Parathyroid adenoma (tissue), 2 donors: ENCODE data around the gene DHX32.

Experiments
- H2AFZ ChIP-seq: fragments of 300-600 bp; sonication (generic); one replicate; pipeline ENCODE4 v1.7.0; 2017; ENCODE audit warnings: antibody characterized with exemption, mild to moderate bottlenecking
- H3K27ac ChIP-seq: fragments of 300-600 bp; sonication (generic); one replicate; pipeline ENCODE4 v1.7.0; 2017
- H3K27me3 ChIP-seq: fragments of 300-600 bp; sonication (generic); one replicate; pipeline ENCODE4 v1.7.0; 2017; ENCODE audit warnings: low read length; ENCODE audit not compliant: control insufficient read depth, insufficient read depth
- H3K36me3 ChIP-seq: fragments of 300-600 bp; sonication (generic); one replicate; pipeline ENCODE4 v1.7.0; 2017; ENCODE audit warnings: low read length; ENCODE audit not compliant: control insufficient read depth, insufficient read depth
- H3K4me1 ChIP-seq: fragments of 300-600 bp; sonication (generic); one replicate; pipeline ENCODE4 v1.7.0; 2017; ENCODE audit warnings: control low read depth
- H3K4me2 ChIP-seq: fragments of 300-600 bp; sonication (generic); one replicate; pipeline ENCODE4 v1.7.0; 2017; ENCODE audit warnings: low read length
- H3K4me3 ChIP-seq: fragments of 300-600 bp; sonication (generic); one replicate; pipeline ENCODE4 v1.7.0; 2017; ENCODE audit warnings: low read depth, low read length
- H3K79me2 ChIP-seq: fragments of 300-600 bp; sonication (generic); one replicate; pipeline ENCODE4 v1.7.0; 2017; ENCODE audit warnings: control low read depth
- H3K9ac ChIP-seq: fragments of 300-600 bp; sonication (generic); one replicate; pipeline ENCODE4 v1.7.0; 2017; ENCODE audit warnings: mild to moderate bottlenecking
- H3K9me3 ChIP-seq: fragments of 300-600 bp; sonication (generic); one replicate; pipeline ENCODE4 v1.7.0; 2017; ENCODE audit warnings: low read length; ENCODE audit not compliant: control insufficient read depth
- CTCF ChIP-seq: fragments of 300-600 bp; sonication (generic); IDR thresholded peaks from one replicate; pipeline ENCODE4 v1.7.0; 2017; ENCODE audit warnings: antibody characterized with exemption, mild to moderate bottlenecking
- donor health status: primary hyperparathyroidism.

DHX32 gene

GRCh38 chr10:125815764-125816163 lies 65.3 kb downstream of the DHX32 start:
- Histone ChIP-seq H3K4me1 (no peaks in the 10 kb centered on the region), H3K4me2 (no peak overlapping the region), H2AFZ (no peak overlapping the region), H3K79me2 (peaks cover 4% of the 10 kb centered on the region), H3K9ac (no peak overlapping the region), H3K27ac (no peak overlapping the region), H3K36me3 (no peaks in the 10 kb centered on the region), H3K27me3 (no peaks in the 10 kb centered on the region), H3K4me3 (no peak overlapping the region), H3K9me3 (no peaks in the 10 kb centered on the region)
- no peak for TF ChIP-seq CTCF

DNA sequence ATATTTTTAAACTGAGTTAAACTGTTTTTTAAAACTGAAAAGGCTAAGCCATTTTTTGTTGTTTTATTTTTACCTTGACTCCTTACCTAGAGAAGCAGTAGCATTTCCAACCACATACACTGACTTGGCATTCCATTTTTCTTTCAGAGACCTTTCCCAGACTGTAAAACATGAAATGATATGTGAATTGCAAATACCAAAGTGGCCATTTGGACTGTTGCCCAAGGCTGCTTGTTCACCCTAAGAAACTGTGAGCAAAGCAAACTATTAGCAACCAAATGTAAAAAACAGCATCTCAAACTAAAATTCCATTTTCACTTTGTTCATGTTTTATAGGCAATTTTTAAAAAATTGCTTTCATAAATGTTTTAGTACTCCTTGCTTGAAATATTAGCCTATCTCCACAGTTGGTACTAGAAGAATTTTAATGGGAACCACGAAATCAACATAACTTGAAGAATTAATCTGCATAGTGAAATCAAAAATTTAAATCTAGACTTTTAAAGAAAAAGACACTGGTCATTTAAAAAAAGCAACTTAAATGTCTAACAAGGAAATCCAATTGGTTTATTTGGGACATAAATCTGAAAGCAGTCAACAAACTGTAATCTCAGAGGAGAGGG lies 68.9 kb downstream of the DHX32 start:
- Histone ChIP-seq H3K4me2 (no peak overlapping the region), H3K79me2 (peaks cover 4% of the 10 kb centered on the region), H3K36me3 (no peaks in the 10 kb centered on the region), H3K9ac (no peak overlapping the region), H3K9me3 (no peaks in the 10 kb centered on the region), H3K27me3 (no peaks in the 10 kb centered on the region), H2AFZ (no peak overlapping the region), H3K4me3 (no peak overlapping the region), H3K27ac (no peak overlapping the region), H3K4me1 (no peaks in the 10 kb centered on the region)
- no peak for TF ChIP-seq CTCF

- Histone ChIP-seq H3K4me2 (no peak overlapping the region), H3K9me3 (no peaks in the 10 kb centered on the region), H2AFZ (no peak overlapping the region), H3K9ac (no peak overlapping the region), H3K79me2 (peaks cover 4% of the 10 kb centered on the region), H3K27me3 (no peaks in the 10 kb centered on the region), H3K4me1 (peaks cover 3% of the 10 kb centered on the region), H3K36me3 (no peaks in the 10 kb centered on the region), H3K27ac (no peak overlapping the region), H3K4me3 (no peak overlapping the region)
- no peak for TF ChIP-seq CTCF
Measured at GRCh38 chr10:125811251-125811650, 69.8 kb downstream of the DHX32 start.

GRCh38 chr10:125808047-125808446 lies 73.0 kb downstream of the DHX32 start:
- no peak for TF ChIP-seq CTCF
- no peak overlapping the region for H3K4me3 ChIP-seq
- H3K4me1 ChIP-seq: peaks cover 4% of the 10 kb centered on the region
- H3K79me2 ChIP-seq: no peaks in the 10 kb centered on the region
- no peak overlapping the region for H3K27ac ChIP-seq
- no peak overlapping the region for H3K9ac ChIP-seq
- H3K9me3 ChIP-seq: no peaks in the 10 kb centered on the region
- H3K36me3 ChIP-seq: no peaks in the 10 kb centered on the region
- H3K4me2 ChIP-seq: no peak overlapping the region
- H2AFZ ChIP-seq: no peak overlapping the region
- H3K27me3 ChIP-seq: no peaks in the 10 kb centered on the region

- Histone ChIP-seq H3K27ac (no peak overlapping the region), H2AFZ (no peak overlapping the region)
Measured at GRCh38 chr10:125802739-125803138, 78.4 kb downstream of the DHX32 start.

More at GRCh38 chr10:125802739-125803138, 78.4 kb downstream of the DHX32 start:
- no peak for TF ChIP-seq CTCF
- H3K4me3 ChIP-seq: no peak overlapping the region
- no peaks in the 10 kb centered on the region for H3K36me3 ChIP-seq
- H3K27me3 ChIP-seq: no peaks in the 10 kb centered on the region
- no peak overlapping the region for H3K4me2 ChIP-seq
- peaks cover 6% of the 10 kb centered on the region for H3K4me1 ChIP-seq
- no peaks in the 10 kb centered on the region for H3K9me3 ChIP-seq
- no peaks in the 10 kb centered on the region for H3K79me2 ChIP-seq
- H3K9ac ChIP-seq: no peak overlapping the region
